ENCODE measurements around the gene PLXNA1.
A peak's percentile ranks its signal among the peaks of the same experiment; 100 is the strongest.

PLXNA1 gene

DNA sequence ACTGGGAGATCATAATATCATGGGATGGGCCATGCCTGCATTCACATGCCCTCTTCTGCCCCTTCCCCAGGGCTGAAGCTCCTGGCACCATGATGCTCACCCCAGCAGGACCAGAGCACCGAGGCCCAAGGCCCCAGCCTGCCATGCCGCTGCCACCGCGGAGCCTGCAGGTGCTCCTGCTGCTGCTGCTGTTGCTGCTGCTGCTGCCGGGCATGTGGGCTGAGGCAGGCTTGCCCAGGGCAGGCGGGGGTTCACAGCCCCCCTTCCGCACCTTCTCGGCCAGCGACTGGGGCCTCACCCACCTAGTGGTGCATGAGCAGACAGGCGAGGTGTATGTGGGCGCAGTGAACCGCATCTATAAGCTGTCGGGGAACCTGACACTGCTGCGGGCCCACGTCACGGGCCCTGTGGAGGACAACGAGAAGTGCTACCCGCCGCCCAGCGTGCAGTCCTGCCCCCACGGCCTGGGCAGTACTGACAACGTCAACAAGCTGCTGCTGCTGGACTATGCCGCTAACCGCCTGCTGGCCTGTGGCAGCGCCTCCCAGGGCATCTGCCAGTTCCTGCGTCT is 5.6 kb downstream of the PLXNA1 start:
- DNase-seq: no peak

DNA sequence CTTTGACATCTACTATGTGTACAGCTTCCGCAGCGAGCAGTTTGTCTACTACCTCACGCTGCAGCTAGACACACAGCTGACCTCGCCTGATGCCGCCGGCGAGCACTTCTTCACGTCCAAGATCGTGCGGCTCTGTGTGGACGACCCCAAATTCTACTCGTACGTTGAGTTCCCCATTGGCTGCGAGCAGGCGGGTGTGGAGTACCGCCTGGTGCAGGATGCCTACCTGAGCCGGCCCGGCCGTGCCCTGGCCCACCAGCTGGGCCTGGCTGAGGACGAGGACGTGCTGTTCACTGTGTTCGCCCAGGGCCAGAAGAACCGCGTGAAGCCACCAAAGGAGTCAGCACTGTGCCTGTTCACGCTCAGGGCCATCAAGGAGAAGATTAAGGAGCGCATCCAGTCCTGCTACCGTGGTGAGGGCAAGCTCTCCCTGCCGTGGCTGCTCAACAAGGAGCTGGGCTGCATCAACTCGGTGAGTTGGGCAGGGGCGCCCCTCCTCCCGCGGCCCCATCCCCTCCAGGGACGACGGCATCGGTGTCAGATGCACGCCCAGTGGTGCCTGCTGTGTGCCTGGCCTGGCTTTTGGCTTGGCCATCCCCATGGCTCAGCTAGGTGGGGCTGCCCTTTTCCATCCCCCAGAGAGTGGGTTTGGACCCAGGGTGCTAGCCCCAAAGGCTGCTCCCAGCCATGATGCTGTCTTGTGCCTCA is 6.6 kb downstream of the PLXNA1 start:
- no peak for DNase-seq

- no peak for DNase-seq
Measured at GRCh38 chr3:126990024-126990700, 7.2 kb downstream of the PLXNA1 start.

GRCh38 chr3:126990890-126991289 is 8.0 kb downstream of the PLXNA1 start:
- no peak for DNase-seq

GRCh38 chr3:126991366-126992200 is 8.7 kb downstream of the PLXNA1 start:
- DNase-seq: no peak

- no peak for DNase-seq
Measured at GRCh38 chr3:126992216-126992615, 9.3 kb downstream of the PLXNA1 start.

- no peak for DNase-seq
Measured at GRCh38 chr3:126992776-126993175, 9.9 kb downstream of the PLXNA1 start.

GRCh38 chr3:126993436-126993835 is 10.5 kb downstream of the PLXNA1 start:
- DNase-seq: no peak

- no peak for DNase-seq
Measured at GRCh38 chr3:126994661-126995245, 11.8 kb downstream of the PLXNA1 start.

DNA sequence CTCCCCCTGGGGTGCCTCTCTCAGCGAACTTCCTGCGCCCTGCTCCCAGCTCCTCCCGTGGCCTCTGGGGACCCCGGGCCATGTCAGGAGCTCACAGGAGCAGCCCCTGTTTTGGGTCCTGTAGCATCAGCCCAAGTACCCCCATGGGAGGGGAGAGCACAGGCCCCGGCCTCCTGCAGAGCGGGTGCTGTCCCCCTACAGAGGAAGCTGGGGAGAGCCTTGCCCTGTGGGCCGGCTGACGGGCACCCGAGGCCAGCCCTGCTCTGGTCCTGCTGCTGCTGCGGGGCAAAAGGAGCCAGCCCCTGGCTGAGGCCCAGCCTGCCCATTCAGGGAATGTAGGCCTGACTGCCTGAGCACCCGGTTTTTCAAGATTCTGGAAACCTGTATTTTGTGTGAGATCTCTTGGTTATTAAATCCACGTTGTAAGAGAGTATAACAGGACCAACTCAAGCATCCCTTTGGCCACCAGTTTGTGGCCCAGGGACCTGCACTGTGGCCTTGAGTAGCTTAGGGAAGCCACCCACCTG is 12.4 kb downstream of the PLXNA1 start:
- no peak for DNase-seq

- no peak for DNase-seq
Measured at GRCh38 chr3:126995926-126996512, 13.1 kb downstream of the PLXNA1 start.

DNA sequence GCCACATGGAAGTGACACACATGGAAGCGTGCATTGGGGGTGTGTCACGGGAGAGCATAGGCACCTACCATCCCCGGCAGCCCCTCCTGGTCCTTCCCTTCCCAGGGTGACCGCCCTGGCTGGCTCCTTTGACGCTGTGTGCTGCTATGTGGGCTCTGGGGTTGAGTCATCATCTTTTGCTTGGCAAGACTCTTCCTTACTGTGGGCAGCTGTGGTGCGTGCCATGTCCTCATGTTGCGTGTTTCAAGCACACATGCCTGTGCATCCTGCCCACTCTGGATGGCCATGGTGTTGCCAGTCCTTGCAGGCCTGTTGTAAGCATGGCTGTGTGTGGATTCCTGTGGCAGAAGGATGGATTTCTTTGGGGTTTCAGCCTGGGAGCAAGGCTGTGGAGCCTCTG is 14.0 kb downstream of the PLXNA1 start:
- DNase-seq: no peak

DNA sequence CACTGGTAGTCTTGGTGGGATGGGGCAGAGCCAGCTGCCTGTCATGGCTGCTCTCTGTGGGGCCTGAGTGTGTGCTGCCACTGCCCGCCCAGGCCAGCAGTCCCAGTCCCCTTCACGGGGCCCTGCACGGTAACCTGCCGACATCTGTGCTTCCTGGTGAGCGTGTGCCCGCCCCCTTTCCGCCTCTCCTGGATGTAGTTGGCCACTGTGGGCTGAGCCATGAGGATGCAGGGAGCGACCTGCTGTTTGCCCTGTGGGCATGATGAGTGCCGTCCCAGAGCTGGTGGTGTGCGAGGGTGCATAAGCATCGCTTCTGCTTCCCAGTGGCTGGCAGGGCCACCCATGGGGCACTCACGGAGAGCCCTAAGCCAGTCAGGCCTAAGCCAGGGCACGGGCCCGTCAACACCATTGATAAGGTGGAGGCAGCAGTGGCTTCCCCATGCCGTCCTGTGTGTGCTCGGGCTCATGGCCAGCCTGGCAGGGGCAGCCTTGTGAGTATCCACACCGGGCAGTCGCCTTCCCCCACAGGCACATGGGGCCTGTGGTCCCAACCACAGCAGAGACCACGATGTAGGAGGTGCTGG is 14.6 kb downstream of the PLXNA1 start:
- DNase-seq: no peak

DNA sequence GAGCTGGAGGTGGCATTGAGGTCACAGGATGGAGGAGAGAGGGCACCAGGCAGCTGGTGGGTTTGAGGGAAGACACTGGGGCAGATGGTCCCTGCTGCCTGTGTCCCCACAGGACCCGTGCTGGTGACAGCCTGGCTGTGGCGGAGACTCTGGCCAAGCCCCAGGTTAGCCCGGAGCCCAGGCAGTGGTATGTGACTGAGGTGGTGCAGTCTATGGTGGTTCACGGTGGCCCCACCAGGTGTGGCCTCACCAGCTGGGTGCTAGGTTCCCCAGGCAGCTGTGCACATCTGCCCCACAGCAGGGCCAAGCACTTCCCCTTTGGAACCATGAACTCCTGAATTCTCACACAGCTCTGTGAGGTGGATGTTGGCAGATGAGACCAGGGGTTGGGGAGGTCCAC is 15.4 kb downstream of the PLXNA1 start:
- no peak for DNase-seq

GRCh38 chr3:126998728-126999127 is 15.8 kb downstream of the PLXNA1 start:
- peak; percentile 53 for DNase-seq

DNA sequence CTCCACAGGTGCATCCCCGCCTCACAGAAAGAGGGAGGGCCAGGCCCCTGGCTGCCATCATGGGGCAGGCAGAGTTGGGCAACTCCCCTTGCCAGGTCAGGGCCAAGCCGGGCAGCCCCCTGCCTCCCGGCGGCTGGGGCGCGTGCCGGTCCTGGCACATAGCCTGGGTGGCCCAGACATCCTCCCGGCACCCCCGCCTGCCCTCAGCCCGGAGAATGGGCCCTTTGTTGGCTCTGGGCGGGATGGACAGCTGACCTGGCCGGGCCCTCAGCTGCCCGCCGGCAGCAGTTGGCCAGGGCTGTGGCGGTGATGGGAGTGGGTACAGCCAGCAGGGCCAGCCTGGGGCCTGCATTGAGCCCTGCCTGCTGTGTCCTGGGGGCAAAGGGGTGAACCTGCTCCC is 16.5 kb downstream of the PLXNA1 start:
- no peak for DNase-seq

- no peak for DNase-seq
Measured at GRCh38 chr3:127000119-127000518, 17.2 kb downstream of the PLXNA1 start.

DNA sequence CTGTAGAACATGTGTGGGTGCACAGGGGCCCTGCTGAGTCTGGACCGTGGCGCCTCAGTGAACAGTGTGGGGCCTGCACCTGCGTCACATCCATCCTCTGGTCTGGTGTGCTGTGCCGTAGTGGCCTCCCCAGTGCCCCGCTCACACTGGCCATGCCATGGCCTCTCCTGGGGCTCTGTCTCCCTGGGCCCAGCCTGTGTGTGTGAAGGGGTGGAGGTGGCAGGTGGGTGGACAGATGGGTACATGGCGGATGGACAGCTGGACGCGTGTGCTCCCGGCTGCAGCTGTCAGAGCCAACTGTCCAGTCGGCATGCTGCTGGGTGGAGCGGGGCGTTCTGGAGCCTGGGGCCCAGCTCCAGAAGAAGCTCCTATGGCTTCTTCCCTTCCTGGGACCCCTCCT is 17.8 kb downstream of the PLXNA1 start:
- DNase-seq: no peak

GRCh38 chr3:127001486-127002194 is 18.7 kb downstream of the PLXNA1 start:
- no peak for DNase-seq

GRCh38 chr3:127002195-127003174 is 19.6 kb downstream of the PLXNA1 start:
- DNase-seq: no peak

All from NCI-H2081 treated with DMSO at 0.1 percent for 48 hours (cell line).